ENCODE data around the gene FBXO47.

Gene FBXO47, protein sequence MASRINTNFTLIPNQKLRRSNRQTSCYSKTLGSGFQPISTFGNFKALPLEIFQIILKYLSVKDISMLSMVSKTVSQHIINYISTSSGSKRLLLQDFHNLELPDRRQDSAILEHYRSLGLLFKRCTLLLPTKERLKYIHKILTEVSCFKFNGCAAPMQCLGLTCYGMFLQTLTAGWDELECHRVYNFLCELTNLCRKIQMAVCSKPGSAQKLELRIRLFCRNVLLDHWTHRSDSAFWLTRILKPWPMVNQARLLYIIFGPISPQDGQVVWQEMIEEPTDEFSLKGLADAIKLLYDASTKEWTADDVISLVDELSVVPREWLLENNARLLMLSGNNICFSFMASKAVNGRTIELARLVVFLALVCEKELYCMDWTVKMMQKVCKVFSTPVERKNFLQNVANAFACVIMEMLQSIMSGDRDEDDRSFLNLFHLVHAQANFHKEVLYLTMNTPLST

GRCh38 chr17:38967290-38967738 is at the start of gene FBXO47:
Gene FBXO47, minus strand, starts transcription at chr17:38967403. Its CDS starts 4,378 bp downstream, at chr17:38963025.
- DNase-seq: peak; percentile 95

- DNase-seq: peak; percentile 41
Observed at GRCh38 chr17:39016193-39017153, 49.3 kb upstream of the FBXO47 start.

- DNase-seq: no peak
Observed at GRCh38 chr17:39015546-39015935, 48.3 kb upstream of the FBXO47 start.

DNA sequence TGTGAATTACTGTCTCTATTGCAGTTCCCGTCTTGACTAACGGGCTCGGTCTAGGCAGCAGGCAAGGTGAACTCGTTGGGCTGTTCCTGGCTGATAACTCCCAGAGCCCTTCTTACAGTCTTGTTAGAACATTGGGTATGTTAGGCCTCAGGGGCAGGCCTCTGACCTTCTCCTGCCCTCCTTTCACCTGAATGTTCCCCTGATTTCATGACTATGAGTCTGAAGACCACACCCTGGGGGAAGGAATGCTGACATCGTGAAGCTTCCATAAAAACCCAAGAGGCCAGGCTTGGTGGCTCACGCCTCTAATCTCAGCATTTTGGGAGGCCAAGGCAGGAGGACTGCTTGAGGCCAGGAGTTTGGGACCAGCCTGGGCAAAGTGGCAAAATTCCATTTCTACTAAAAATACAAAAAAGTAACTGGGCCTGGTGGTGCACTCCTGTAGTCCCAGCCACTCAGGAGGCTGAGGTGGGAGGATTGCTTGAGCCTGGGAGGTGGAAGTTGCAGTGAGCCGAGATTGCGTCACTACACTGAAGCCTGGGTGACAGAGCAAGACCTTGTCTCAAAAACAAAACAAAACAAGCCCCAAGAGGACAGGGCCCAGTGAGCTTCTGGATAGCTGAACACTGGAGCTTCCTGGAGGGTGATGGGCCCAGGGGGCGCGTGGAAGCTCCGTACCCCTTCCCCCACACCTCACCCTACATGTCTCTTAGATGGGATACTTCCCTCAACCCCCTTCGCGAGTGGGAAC is 47.8 kb upstream of the FBXO47 start:
- DNase-seq: no peak

DNA sequence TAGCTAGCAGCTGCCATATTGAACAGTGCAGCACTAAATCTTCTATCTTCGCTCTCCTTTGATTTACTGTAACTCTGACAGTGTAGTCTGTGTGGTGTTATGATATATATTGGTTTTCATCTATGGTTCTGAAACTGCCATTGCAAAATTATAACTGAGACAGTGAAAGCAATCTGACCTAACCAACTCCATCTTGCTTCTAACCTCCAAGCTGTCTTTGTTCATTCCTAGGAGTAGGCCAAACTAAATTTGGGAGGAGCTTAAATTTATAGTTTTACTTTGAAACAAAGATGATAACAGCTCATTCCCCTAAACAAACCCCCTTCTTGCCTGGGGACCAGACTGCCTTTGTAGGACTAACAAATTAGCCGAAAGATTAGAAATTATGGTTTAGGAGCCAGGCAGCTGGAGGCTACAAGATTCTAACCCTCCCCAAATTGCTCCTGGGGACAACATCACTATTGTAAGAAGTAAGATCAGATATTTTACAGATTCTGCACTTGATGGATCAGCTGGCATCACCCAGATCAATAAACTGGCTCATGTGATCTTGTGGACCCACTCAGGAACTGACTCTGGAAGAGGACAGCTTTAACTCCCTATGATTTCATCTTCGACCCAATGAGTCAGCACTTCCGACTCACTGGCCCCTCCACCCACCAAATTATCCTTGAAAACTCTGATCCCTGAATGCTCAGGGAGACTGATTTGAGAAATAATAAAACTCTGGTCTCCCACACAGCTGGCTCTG is 47.0 kb upstream of the FBXO47 start:
- no peak for DNase-seq

- DNase-seq: no peak
Observed at GRCh38 chr17:39012725-39013124, 45.5 kb upstream of the FBXO47 start.

GRCh38 chr17:39011907-39012468 is 44.8 kb upstream of the FBXO47 start:
- DNase-seq: no peak

- DNase-seq: no peak
Observed at GRCh38 chr17:39009581-39010001, 42.4 kb upstream of the FBXO47 start.

DNA sequence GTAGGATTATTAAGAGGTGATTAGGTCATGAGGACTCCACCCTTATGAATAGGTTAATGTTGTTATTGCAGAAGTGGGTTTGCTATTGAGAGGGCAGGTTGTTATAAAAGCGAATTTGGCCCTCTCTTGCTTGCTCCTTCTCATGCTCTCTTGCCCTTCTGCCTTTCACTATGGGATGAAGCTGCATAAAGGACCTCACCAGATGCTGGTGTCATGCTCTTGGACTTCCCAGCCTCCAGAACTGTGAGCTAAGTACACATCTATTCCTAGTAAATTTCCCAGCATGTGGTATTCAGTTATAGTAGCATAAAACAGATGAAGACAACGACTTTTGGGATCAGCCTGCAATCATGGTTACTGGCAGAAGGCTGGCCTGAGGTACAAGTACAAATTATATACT is 41.4 kb upstream of the FBXO47 start:
- DNase-seq: no peak

- DNase-seq: peak; percentile 74
Observed at GRCh38 chr17:39002991-39003715, 36.0 kb upstream of the FBXO47 start.

GRCh38 chr17:39001703-39002637 is 34.8 kb upstream of the FBXO47 start:
- DNase-seq: peak; percentile 46

- no peak for DNase-seq
Observed at GRCh38 chr17:39000021-39000601, 32.9 kb upstream of the FBXO47 start.

GRCh38 chr17:38996660-38997337 is 29.6 kb upstream of the FBXO47 start:
- no peak for DNase-seq

DNA sequence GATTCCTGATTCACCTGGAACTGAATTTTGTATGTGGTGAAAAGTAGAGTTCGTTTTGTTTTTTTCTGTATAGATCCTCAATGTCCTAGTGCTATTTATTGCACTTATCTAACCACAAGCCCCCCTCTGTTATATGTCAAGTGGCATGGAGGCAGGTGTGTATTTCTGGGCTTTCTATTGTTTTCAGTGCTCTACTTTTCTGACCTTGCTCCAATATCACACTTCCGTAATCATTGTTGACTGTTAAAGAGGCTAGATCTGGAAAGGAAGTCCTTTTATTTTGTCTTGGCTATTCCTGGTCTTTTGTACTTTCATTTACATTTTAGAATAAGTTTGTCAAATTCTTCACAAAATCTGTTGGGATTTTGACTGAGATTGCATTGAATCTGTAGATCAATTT is 26.8 kb upstream of the FBXO47 start:
- no peak for DNase-seq

- DNase-seq: no peak
Observed at GRCh38 chr17:38984666-38985065, 17.5 kb upstream of the FBXO47 start.

- DNase-seq: peak; percentile 88
Observed at GRCh38 chr17:38982858-38983746, 15.9 kb upstream of the FBXO47 start.

DNA sequence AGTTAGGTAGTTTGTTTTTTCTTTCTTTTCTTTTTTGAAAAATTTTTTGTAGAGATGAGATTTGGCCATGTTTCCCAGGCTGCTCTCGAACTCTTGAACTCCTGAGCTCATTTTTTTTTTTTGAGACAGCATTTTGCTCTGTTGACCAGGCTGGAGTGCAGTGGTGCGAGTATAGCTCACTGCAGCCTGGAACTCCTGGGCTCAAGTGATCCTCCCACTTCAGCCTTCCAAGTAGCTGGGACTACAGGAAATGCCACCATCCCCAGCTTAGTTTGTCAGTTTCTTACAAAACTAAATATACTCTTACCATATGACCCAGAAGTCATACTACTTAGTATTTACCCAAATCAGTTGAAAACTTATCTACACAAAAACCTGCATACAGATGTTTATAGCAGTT is 14.4 kb upstream of the FBXO47 start:
- DNase-seq: no peak
